Keratinocyte (primary cell): ENCODE data around the gene CYTH1.

Experiments
- CTCF ChIP-seq, 3 experiments: IDR thresholded peaks in 1 of 3; conservative IDR thresholded peaks in 1 of 3; optimal IDR thresholded peaks in 1 of 3; 2 replicates in 2 of 3; 3 replicates in 1 of 3; pipeline versions ENCODE3 to v1.5.1; 2011; ENCODE audit warnings: low read length in 3 of 3, mild to moderate bottlenecking in 3 of 3, moderate library complexity in 2 of 3, control low read depth in 1 of 3, inconsistent platforms in 1 of 3; ENCODE audit not compliant: insufficient read depth in 2 of 3; ENCODE audit errors: extremely low read depth in 1 of 3
- EZH2 ChIP-seq: IDR thresholded peaks from one replicate; pipeline ENCODE4 v1.6.1; 2012; ENCODE audit warnings: inconsistent platforms, mild to moderate bottlenecking, low read length, moderate library complexity

- TF ChIP-seq EZH2 (no peak), CTCF (optimal IDR thresholded peaks at IDR 0.05 in 1 of 3, IDR thresholded peaks at IDR 0.05 in 1 of 3, conservative IDR thresholded peaks at IDR 0.05 in 1 of 3; ENCODE audit: extremely low read depth in 1 of 3, insufficient read depth in 2 of 3, low read length in 3 of 3) (no peak)
Observed at GRCh38 chr17:78808163-78808562, 26.1 kb upstream of the CYTH1 start.
